ENCODE data around the gene CFAP52.
"Not testable (repeated sequence)": the region's sequence is repeated elsewhere in the genome, so short reads cannot be mapped to it uniquely, and the experiment has no call there.

Gene CFAP52

GRCh38 chr17:9549215-9549614 lies 27.2 kb upstream of the CFAP52 start:
- Histone ChIP-seq H3K27ac (ENCODE audit: low read length) (no peak overlapping the region), H3K9ac (ENCODE audit: low read length) (no peak overlapping the region), H3K4me1 (ENCODE audit: control insufficient read depth, low read depth, low read length) (no peaks in the 10 kb centered on the region), H3K27me3 (ENCODE audit: control insufficient read depth, insufficient read depth, low read length) (no peaks in the 10 kb centered on the region), H3K9me3 (ENCODE audit: control insufficient read depth, low read depth, low read length) (no peaks in the 10 kb centered on the region), H3K4me3 (ENCODE audit: low read length) (no peak overlapping the region), H3K36me3 (ENCODE audit: control insufficient read depth, low read depth, low read length) (no peaks in the 10 kb centered on the region)

- H3K4me3 ChIP-seq (ENCODE audit: low read length): no peak overlapping the region
- H3K9ac ChIP-seq (ENCODE audit: low read length): no peak overlapping the region
- no peaks in the 10 kb centered on the region for H3K36me3 ChIP-seq (ENCODE audit: control insufficient read depth, low read depth, low read length)
- H3K4me1 ChIP-seq (ENCODE audit: control insufficient read depth, low read depth, low read length): no peaks in the 10 kb centered on the region
- no peaks in the 10 kb centered on the region for H3K9me3 ChIP-seq (ENCODE audit: control insufficient read depth, low read depth, low read length)
- H3K27me3 ChIP-seq (ENCODE audit: control insufficient read depth, insufficient read depth, low read length): no peaks in the 10 kb centered on the region
- H3K27ac ChIP-seq (ENCODE audit: low read length): no peak overlapping the region
These were observed 23.3 kb upstream of the CFAP52 start for GRCh38 chr17:9553181-9553580.

DNA sequence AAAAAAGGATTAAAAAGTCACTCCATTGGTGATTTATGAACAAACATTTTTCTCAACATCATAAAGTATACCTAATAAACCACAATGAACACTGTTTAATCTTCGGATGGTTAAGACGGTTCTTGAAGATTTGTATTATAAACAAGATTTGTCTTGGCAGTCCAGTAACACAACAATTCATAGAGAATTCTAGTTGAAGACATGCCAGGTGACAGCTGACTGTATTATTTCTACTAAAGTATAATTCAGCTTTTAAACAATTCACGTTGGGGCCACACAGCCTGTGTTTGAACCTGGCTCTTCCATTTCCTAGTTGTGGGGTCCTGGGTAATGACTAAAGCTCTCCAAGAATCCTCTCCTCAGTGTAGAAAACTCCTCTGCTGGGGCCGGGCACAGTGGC lies 22.8 kb upstream of the CFAP52 start:
- Histone ChIP-seq H3K27ac (ENCODE audit: low read length) (no peak overlapping the region), H3K36me3 (ENCODE audit: control insufficient read depth, low read depth, low read length) (no peaks in the 10 kb centered on the region), H3K4me1 (ENCODE audit: control insufficient read depth, low read depth, low read length) (no peaks in the 10 kb centered on the region), H3K9ac (ENCODE audit: low read length) (no peak overlapping the region), H3K9me3 (ENCODE audit: control insufficient read depth, low read depth, low read length) (no peaks in the 10 kb centered on the region), H3K4me3 (ENCODE audit: low read length) (no peak overlapping the region), H3K27me3 (ENCODE audit: control insufficient read depth, insufficient read depth, low read length) (no peaks in the 10 kb centered on the region)

DNA sequence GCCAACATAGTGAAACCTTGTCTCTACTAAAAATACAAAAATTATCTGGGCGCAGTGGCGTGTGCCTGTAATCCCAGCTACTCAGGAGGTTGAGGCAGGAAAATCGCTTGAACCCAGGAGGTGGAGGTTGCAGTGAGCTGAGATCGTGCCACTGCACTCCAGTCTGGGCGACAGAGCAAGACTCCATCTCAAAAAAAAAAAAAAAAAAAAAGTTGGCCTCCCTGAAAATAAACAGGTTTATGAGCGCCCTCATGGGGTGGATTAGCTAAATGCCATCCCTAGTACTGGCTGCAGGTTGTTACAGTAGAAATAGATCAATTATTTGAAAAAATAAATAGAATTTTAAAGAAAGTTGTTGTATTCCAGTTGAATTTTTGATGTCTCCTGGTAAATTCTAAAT lies 21.7 kb upstream of the CFAP52 start:
- H3K27me3 ChIP-seq (ENCODE audit: control insufficient read depth, insufficient read depth, low read length); H3K9me3 ChIP-seq (ENCODE audit: control insufficient read depth, low read depth, low read length); H3K36me3 ChIP-seq (ENCODE audit: control insufficient read depth, low read depth, low read length); H3K9ac ChIP-seq (ENCODE audit: low read length); H3K4me1 ChIP-seq (ENCODE audit: control insufficient read depth, low read depth, low read length); H3K27ac ChIP-seq (ENCODE audit: low read length); H3K4me3 ChIP-seq (ENCODE audit: low read length): not testable (repeated sequence)

DNA sequence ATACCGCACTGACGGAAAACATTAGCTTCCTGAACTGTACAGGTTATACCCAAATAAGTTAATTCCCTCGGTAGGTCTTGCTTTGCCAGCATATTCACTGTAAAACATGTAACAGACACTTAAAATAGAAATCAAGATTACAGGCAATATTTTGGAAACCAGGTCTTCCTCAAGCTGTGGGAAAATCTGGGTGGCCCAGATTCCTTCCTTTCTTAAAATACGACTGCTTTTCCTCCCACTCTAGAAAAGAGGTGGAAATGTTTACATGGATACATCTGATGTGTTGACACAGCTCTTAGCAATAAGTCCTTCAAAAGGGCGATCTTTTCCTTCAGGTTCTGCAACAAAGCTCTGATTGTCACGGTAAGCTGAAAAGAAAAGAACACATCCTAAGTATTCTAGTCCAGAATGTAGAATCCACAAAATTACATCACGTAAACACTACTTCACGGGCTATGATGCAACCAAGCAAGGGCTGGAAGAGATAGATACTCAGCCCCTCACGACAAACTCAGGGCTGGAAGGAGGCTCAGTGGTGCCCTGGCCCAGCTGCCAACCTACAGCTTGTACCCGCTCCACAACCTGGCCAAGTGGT lies 19.2 kb upstream of the CFAP52 start:
- Histone ChIP-seq H3K4me1 (ENCODE audit: control insufficient read depth, low read depth, low read length) (no peaks in the 10 kb centered on the region), H3K36me3 (ENCODE audit: control insufficient read depth, low read depth, low read length) (no peaks in the 10 kb centered on the region), H3K27ac (ENCODE audit: low read length) (no peak overlapping the region), H3K9me3 (ENCODE audit: control insufficient read depth, low read depth, low read length) (no peaks in the 10 kb centered on the region), H3K4me3 (ENCODE audit: low read length) (no peak overlapping the region), H3K9ac (ENCODE audit: low read length) (no peak overlapping the region), H3K27me3 (ENCODE audit: control insufficient read depth, insufficient read depth, low read length) (no peaks in the 10 kb centered on the region)

- no peaks in the 10 kb centered on the region for H3K27me3 ChIP-seq (ENCODE audit: control insufficient read depth, insufficient read depth, low read length)
- H3K27ac ChIP-seq (ENCODE audit: low read length): no peak overlapping the region
- no peaks in the 10 kb centered on the region for H3K36me3 ChIP-seq (ENCODE audit: control insufficient read depth, low read depth, low read length)
- H3K9ac ChIP-seq (ENCODE audit: low read length): no peak overlapping the region
- no peaks in the 10 kb centered on the region for H3K9me3 ChIP-seq (ENCODE audit: control insufficient read depth, low read depth, low read length)
- H3K4me1 ChIP-seq (ENCODE audit: control insufficient read depth, low read depth, low read length): no peaks in the 10 kb centered on the region
- no peak overlapping the region for H3K4me3 ChIP-seq (ENCODE audit: low read length)
These were observed 18.6 kb upstream of the CFAP52 start for GRCh38 chr17:9557857-9558256.

GRCh38 chr17:9564104-9564503 lies 12.3 kb upstream of the CFAP52 start:
- no peaks in the 10 kb centered on the region for H3K4me1 ChIP-seq (ENCODE audit: control insufficient read depth, low read depth, low read length)

GRCh38 chr17:9566067-9566466 lies 10.4 kb upstream of the CFAP52 start:
- Histone ChIP-seq H3K9me3 (ENCODE audit: control insufficient read depth, low read depth, low read length) (no peaks in the 10 kb centered on the region), H3K9ac (ENCODE audit: low read length) (no peak overlapping the region), H3K27ac (ENCODE audit: low read length) (no peak overlapping the region), H3K36me3 (ENCODE audit: control insufficient read depth, low read depth, low read length) (peaks cover 4% of the 10 kb centered on the region), H3K4me3 (ENCODE audit: low read length) (no peak overlapping the region), H3K4me1 (ENCODE audit: control insufficient read depth, low read depth, low read length) (no peaks in the 10 kb centered on the region), H3K27me3 (ENCODE audit: control insufficient read depth, insufficient read depth, low read length) (no peaks in the 10 kb centered on the region)

More at GRCh38 chr17:9564104-9564503, 12.3 kb upstream of the CFAP52 start:
- Histone ChIP-seq H3K27ac (ENCODE audit: low read length) (no peak overlapping the region), H3K36me3 (ENCODE audit: control insufficient read depth, low read depth, low read length) (peaks cover 4% of the 10 kb centered on the region), H3K4me3 (ENCODE audit: low read length) (no peak overlapping the region), H3K9ac (ENCODE audit: low read length) (no peak overlapping the region), H3K27me3 (ENCODE audit: control insufficient read depth, insufficient read depth, low read length) (no peaks in the 10 kb centered on the region), H3K9me3 (ENCODE audit: control insufficient read depth, low read depth, low read length) (no peaks in the 10 kb centered on the region)

DNA sequence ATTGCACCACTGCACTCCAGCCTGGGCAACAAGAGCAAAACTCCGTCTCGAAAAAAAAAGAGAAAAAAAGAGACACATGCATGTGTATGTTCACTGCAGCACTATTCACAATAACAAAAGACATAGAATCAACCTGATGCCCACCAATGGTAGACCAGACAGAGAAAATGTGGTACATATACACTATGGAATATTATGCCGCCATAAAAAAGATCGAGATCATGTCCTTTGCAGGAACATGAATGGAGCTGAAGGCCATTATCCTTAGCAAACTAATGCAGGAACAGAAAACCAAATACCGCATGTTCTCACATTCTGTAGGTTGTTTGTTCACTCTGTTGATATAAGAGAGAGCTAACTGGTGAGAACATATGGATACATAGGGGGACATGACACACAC lies 9.7 kb upstream of the CFAP52 start:
- not testable (repeated sequence) for H3K9ac ChIP-seq (ENCODE audit: low read length); H3K4me3 ChIP-seq (ENCODE audit: low read length); H3K36me3 ChIP-seq (ENCODE audit: control insufficient read depth, low read depth, low read length); H3K27ac ChIP-seq (ENCODE audit: low read length); H3K9me3 ChIP-seq (ENCODE audit: control insufficient read depth, low read depth, low read length); H3K4me1 ChIP-seq (ENCODE audit: control insufficient read depth, low read depth, low read length); H3K27me3 ChIP-seq (ENCODE audit: control insufficient read depth, insufficient read depth, low read length)

- Histone ChIP-seq H3K27me3 (ENCODE audit: control insufficient read depth, insufficient read depth, low read length) (no peaks in the 10 kb centered on the region), H3K4me1 (ENCODE audit: control insufficient read depth, low read depth, low read length) (no peaks in the 10 kb centered on the region), H3K27ac (ENCODE audit: low read length) (no peak overlapping the region), H3K36me3 (ENCODE audit: control insufficient read depth, low read depth, low read length) (peaks cover 4% of the 10 kb centered on the region), H3K9ac (ENCODE audit: low read length) (no peak overlapping the region), H3K4me3 (ENCODE audit: low read length) (no peak overlapping the region), H3K9me3 (ENCODE audit: control insufficient read depth, low read depth, low read length) (no peaks in the 10 kb centered on the region)
These were observed 8.4 kb upstream of the CFAP52 start for GRCh38 chr17:9568004-9568403.

- no peak overlapping the region for H3K27ac ChIP-seq (ENCODE audit: low read length)
- H3K9ac ChIP-seq (ENCODE audit: low read length): no peak overlapping the region
- H3K4me1 ChIP-seq (ENCODE audit: control insufficient read depth, low read depth, low read length): no peaks in the 10 kb centered on the region
- no peaks in the 10 kb centered on the region for H3K27me3 ChIP-seq (ENCODE audit: control insufficient read depth, insufficient read depth, low read length)
- peaks cover 4% of the 10 kb centered on the region for H3K36me3 ChIP-seq (ENCODE audit: control insufficient read depth, low read depth, low read length)
- H3K4me3 ChIP-seq (ENCODE audit: low read length): no peak overlapping the region
- no peaks in the 10 kb centered on the region for H3K9me3 ChIP-seq (ENCODE audit: control insufficient read depth, low read depth, low read length)
These were observed 7.4 kb upstream of the CFAP52 start for GRCh38 chr17:9568957-9569588.

DNA sequence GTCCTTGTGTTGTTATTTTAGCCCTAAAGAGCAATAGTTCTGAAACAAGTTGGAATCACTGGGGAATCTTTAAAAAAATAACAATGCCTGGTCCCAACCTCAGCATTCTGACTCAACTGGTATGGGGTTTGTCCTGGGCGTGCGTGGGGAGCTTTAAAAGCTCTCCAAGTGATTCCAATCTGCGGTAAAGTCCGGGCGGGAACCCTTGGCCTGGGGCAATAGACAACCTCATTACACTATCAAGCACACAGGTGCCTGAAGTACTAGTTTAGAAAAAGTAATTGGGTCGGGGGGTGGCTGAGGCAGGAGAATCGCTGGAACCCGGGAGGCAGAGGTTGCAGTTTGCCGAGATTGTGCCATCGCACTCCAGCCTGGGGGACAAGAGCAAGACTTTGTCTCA lies 5.2 kb upstream of the CFAP52 start:
- H3K9me3 ChIP-seq (ENCODE audit: control insufficient read depth, low read depth, low read length): no peaks in the 10 kb centered on the region
- peaks cover 3% of the 10 kb centered on the region for H3K4me1 ChIP-seq (ENCODE audit: control insufficient read depth, low read depth, low read length)
- H3K9ac ChIP-seq (ENCODE audit: low read length): no peak overlapping the region
- no peak overlapping the region for H3K4me3 ChIP-seq (ENCODE audit: low read length)
- H3K27me3 ChIP-seq (ENCODE audit: control insufficient read depth, insufficient read depth, low read length): no peaks in the 10 kb centered on the region
- H3K36me3 ChIP-seq (ENCODE audit: control insufficient read depth, low read depth, low read length): peaks cover 4% of the 10 kb centered on the region
- no peak overlapping the region for H3K27ac ChIP-seq (ENCODE audit: low read length)

All from iPS-18a (cell line).